ENCODE data around the gene PRPSAP1.
A peak's percentile ranks its signal among the peaks of the same experiment; 100 is the strongest.

The PRPSAP1 gene

DNA sequence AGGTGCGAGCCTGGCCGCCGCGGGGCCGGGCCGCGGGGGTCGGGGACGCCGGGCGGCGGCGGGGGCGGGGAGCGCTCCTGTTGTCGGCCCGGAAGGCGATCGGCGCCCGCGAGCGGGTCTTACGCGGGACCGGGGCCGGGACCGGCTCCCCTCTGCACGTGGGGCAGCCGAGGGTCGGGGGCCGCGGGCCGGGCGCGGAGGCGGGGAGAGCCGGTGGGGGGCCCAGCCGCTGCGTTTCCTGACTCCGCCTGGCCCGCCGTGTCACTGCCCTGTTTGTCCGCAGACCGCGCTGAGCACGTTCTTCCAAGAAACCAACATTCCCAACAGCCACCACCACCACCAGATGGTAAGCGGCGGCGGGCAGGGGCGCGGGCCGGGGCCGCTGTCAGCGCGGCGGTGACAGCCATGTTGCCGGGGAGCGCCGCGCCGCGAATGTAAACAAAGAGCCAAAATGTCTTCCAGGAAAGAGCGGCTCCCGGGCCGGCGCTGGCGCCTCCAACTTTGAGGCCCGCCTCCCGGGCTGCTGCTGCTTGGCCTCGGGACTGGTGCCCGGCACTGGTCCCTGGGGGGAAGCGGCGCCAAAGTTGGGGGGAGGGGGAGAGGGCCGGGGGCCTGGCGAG lies 88.0 kb downstream of the PRPSAP1 start:
- DNase-seq (ENCODE audit: low read depth in 2 of 2): peak in 1 of 2 donors; percentile 45

- DNase-seq (ENCODE audit: low read depth in 2 of 2): peak; percentile 96 to 97
Measured at GRCh38 chr17:76264755-76265623, 88.7 kb downstream of the PRPSAP1 start, which contains the start of gene UBALD2. Gene UBALD2, plus strand, starts transcription at chr17:76265348. Its CDS starts 158 bp downstream, at chr17:76265506.

DNA sequence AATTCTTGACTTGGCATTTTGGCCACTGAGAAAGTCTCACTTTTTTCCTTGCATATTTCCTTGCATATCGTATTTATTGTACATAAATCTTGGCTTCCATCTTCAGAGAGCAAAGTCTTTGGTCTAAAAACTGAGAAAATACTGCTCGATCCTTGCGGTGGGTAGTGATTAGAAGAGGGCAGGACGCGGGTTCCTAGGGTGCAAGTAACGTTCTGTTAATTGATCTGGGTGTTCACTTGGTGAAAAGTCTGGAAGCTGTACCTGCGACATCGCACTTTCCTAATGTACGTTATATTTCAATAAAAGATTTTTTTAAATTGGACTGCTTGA lies 89.3 kb downstream of the PRPSAP1 start:
- DNase-seq (ENCODE audit: low read depth in 2 of 2): no peak

- DNase-seq (ENCODE audit: low read depth in 2 of 2): no peak
Measured at GRCh38 chr17:76263896-76264295, 89.8 kb downstream of the PRPSAP1 start.

DNA sequence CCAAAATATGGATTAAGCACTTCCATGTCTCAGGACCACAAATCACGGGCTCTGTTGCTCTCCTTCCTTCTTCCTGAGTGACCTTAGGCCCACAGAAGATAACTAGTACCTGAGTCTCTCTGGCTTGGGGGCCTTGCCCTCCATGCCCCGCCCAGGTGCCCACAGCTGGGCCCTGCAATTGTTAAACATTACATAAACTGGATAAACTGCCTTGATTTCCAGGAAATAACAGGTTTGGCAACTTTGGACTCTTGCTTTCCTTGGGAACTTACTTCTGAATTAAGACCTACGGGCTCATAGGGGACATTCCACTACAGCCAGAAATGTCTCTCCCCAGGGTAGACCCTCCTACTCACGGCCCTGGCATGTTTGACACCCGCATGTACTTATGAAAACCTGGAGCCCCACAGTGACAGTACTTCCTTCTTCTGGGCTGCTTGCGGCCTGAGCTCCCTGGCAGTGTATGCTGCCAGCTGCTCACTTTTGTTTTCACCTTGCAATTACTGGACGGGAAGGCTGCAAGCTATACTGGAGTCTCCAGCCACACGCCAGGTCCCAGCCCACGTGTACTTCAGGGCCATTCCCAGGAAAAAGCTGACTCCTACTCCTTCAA lies 90.9 kb downstream of the PRPSAP1 start:
- DNase-seq (ENCODE audit: low read depth in 2 of 2): no peak

DNA sequence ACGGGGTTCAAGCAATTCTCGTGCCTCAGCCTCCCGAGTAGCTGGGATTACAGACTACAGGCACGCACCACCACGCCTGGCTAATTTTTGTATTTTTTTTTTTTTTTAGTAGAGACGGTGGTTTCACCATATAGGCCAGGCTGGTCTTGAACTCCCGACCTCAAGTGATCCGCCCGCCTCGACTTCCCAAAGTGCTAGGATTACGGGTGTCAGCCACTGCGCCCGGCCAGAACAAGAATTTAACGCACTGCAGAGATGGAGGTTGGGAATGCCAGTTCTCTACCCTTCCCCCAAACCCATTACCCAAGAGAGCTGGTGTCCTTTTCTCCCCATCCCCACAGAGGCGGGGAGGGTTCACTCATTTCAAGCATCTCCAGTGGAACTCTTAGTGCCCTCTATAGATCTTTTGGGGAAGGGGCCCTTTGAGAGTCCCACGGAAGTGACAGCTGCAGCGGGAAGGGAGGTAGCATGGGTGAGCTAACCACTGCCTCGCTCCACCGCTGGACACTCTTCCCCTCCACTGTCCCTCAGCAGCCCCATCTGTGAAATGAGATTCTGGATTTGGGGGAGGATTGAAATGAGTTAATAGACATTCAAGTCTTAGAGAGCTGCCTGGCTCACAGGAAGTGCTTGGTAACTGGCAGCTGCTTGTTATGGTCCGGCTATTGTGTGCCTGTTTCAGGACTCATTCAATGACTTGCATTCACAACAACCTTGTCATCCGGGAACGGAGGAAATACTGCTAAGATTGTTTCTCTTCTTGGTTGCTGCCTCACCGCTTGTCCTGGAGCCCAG lies 92.1 kb downstream of the PRPSAP1 start:
- no peak for DNase-seq (ENCODE audit: low read depth in 2 of 2)

- no peak for DNase-seq (ENCODE audit: low read depth in 2 of 2)
Measured at GRCh38 chr17:76260669-76261068, 93.0 kb downstream of the PRPSAP1 start.

DNA sequence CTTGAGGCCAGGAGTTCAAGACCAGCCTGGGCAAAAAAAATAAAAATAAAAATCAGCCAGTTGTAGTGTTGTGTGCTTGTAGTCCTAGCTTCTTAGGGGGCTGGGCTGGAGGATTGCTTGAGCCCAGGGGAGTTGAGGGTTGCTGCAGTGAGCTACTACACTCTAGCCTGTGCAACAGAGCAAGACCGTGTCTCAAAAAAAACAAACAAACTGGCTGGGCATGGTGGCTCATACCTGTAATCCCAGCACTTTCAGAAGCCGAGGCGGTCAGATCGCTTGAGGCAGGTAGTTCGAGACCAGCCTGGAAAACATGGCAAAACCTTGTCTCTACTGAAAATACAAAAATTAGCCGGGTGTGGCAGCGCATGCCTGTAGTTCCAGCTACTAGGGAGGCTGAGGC lies 93.5 kb downstream of the PRPSAP1 start:
- DNase-seq (ENCODE audit: low read depth in 2 of 2): no peak
